GM21717 (cell line): ENCODE data around the gene CRB2.

ENCODE experiments used
- ATAC-seq: cut with Tn5 transposase; IDR thresholded peaks from one replicate; pipeline ENCODE4 v1.9.1; 2021; ENCODE audit warnings: mild to moderate bottlenecking, moderate library complexity; ENCODE audit not compliant: unreplicated experiment

CRB2 gene

GRCh38 chr9:123361731-123362510, 5.9 kb downstream of the CRB2 start:
- ATAC-seq = no peak

DNA sequence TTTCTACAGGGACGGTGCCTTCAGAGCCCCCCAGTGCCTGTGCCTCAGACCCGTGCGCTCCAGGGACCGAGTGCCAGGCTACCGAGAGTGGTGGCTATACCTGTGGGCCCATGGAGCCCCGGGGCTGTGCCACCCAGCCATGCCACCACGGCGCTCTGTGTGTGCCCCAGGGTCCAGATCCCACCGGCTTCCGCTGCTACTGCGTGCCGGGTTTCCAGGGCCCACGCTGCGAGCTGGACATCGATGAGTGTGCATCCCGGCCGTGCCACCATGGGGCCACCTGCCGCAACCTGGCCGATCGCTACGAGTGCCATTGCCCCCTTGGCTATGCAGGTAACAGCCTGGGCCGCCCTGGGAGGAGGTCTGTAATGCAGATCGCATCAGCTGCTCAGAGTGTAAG, 6.9 kb downstream of the CRB2 start:
- ATAC-seq = no peak

DNA sequence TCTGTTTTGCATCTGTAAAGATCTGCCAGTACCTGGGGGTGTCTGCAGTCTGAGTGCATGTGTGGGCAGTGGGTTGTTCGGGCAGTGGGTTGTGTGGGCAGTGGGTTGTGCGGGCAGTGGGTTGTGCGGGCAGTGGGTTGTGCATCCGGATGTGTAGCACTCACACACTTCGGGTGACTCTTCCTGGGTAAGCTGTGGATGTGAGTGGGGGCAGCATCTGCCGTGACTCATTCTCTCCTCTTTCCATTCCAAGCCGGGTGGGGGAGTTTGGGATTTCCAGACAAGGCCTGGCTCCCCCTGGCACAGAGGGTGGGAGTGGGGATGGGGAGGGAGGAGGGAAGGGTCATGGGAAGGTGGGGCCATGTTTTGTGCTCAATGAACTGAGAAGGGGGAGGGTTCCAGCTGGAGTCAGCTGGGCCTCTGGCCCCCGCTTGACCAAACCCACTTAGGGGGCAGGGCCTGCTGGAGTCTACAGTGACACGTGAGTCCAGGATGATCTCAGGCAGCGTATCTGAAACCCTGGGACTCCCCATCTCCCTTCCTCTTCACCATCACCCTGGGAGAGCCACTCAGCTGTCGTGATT, 8.3 kb downstream of the CRB2 start:
- ATAC-seq = no peak

DNA sequence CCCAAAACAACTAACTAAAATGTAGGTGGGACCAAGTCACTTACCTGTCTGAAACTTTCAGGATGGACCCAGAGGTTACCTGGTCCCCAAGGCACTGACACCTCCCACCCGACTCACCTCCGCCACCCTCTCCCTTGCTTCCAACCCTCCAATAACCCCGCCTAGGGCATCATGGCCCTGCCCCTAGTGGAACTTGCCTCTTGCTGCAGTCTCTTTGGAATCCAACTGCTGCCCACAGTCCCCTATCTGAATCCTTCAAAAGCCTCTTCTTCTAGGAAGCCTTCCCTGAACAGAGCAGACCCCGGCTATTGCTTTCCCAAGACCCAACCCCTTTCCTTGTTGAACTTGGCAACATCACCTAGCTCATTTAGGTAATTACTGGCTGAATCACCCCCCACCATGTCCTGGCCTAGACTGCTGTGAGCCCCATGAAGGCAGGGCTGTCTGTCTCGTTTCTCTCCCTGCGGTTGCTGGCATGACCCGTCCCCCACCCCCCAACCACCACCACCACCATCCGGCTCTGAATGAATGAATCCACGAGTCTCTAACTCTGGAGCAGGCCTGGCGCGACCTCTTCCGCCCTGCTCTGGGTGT, 9.4 kb downstream of the CRB2 start:
- no peak for ATAC-seq

- ATAC-seq = no peak
These were observed 10.0 kb downstream of the CRB2 start for GRCh38 chr9:123365881-123366528.

- no peak for ATAC-seq
These were observed 12.0 kb downstream of the CRB2 start for GRCh38 chr9:123368023-123368422.

- ATAC-seq = no peak
These were observed 12.6 kb downstream of the CRB2 start for GRCh38 chr9:123368536-123369153.

DNA sequence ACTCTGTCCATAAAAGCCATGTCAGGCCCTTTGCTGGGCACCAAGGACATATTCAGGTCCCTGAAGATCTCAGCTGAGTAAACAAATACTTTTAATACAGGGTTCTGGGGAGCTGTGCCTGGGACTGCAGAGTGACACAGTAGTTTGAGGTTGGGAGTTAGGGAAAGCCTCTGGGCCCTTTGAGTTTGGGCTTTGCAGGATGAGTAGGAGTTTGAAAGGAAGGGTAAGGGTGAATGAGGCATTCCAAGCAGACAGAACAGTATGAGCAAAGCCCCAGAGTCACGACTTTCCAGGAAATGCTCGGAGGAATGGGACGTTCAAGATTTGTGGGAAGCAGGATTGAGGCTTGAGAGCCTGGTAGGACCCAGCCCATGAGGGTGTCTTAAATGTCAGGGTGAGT, 13.3 kb downstream of the CRB2 start:
- no peak for ATAC-seq

DNA sequence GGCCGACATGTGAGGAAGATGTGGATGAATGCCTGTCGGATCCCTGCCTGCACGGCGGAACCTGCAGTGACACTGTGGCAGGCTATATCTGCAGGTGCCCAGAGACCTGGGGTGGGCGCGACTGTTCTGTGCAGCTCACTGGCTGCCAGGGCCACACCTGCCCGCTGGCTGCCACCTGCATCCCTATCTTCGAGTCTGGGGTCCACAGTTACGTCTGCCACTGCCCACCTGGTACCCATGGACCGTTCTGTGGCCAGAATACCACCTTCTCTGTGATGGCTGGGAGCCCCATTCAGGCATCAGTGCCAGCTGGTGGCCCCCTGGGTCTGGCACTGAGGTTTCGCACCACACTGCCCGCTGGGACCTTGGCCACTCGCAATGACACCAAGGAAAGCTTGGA, 14.1 kb downstream of the CRB2 start:
- ATAC-seq = no peak

DNA sequence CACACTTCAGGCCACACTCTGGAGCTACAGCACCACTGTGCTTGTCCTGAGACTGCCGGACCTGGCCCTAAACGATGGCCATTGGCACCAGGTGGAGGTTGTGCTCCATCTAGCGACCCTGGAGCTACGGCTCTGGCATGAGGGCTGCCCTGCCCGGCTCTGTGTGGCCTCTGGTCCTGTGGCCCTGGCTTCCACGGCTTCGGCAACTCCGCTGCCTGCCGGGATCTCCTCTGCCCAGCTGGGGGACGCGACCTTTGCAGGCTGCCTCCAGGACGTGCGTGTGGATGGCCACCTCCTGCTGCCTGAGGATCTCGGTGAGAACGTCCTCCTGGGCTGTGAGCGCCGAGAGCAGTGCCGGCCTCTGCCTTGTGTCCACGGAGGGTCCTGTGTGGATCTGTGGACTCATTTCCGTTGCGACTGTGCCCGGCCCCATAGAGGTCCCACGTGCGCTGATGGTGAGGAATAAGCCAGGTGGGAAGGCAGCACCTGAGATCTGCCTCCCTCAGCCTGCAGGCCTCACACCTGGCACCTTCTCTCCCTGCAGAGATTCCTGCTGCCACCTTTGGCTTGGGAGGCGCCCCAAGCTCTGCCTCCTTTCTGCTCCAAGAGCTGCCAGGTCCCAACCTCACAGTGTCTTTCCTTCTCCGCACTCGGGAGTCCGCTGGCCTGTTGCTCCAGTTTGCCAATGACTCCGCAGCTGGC, 14.7 kb downstream of the CRB2 start:
- ATAC-seq = no peak

- ATAC-seq = no peak
These were observed 15.2 kb downstream of the CRB2 start for GRCh38 chr9:123371228-123371584.

GRCh38 chr9:123371805-123372590, 16.0 kb downstream of the CRB2 start:
- no peak for ATAC-seq

GRCh38 chr9:123372766-123373446, 16.9 kb downstream of the CRB2 start:
- no peak for ATAC-seq

DNA sequence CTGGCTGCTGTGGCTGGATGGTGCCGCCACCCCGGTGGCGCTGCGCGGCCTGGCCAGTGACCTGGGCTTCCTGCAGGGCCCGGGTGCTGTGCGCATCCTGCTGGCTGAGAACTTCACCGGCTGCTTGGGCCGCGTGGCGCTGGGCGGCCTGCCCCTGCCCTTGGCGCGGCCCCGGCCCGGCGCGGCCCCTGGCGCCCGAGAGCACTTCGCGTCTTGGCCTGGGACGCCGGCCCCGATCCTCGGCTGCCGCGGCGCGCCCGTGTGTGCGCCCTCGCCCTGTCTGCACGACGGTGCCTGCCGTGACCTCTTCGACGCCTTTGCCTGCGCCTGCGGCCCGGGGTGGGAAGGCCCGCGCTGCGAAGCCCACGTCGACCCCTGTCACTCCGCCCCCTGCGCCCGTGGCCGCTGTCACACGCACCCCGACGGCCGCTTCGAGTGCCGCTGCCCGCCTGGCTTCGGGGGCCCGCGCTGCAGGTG, 17.5 kb downstream of the CRB2 start:
- ATAC-seq = no peak

DNA sequence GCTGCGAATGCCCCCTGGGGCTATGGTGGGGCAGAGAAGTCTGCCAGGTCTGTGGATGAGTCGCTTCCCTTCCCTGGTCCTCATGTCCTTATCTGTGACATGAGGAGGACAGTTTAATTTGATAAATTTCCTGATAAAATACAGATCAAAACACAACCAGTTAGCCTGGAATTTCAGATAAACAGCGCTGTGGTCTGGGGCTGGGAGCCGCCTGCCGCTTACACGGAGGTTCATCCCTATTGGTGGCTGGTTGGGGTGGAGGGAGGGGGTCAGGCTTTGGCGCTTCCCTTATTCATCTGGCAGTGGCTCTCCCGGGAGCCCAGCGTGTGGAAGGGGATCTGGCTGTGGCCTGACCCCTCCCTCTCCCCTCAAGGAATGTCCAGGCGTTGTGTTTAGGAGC, 17.9 kb downstream of the CRB2 start:
- ATAC-seq = no peak

- ATAC-seq = no peak
These were observed 19.6 kb downstream of the CRB2 start for GRCh38 chr9:123375469-123376132.

- no peak for ATAC-seq
These were observed 20.4 kb downstream of the CRB2 start for GRCh38 chr9:123376218-123377071.
